Measurements from ENCODE around the gene SLC41A3.

- TF ChIP-seq, protein P1, sequence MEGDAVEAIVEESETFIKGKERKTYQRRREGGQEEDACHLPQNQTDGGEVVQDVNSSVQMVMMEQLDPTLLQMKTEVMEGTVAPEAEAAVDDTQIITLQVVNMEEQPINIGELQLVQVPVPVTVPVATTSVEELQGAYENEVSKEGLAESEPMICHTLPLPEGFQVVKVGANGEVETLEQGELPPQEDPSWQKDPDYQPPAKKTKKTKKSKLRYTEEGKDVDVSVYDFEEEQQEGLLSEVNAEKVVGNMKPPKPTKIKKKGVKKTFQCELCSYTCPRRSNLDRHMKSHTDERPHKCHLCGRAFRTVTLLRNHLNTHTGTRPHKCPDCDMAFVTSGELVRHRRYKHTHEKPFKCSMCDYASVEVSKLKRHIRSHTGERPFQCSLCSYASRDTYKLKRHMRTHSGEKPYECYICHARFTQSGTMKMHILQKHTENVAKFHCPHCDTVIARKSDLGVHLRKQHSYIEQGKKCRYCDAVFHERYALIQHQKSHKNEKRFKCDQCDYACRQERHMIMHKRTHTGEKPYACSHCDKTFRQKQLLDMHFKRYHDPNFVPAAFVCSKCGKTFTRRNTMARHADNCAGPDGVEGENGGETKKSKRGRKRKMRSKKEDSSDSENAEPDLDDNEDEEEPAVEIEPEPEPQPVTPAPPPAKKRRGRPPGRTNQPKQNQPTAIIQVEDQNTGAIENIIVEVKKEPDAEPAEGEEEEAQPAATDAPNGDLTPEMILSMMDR (IDR thresholded peaks at IDR 0.05; ENCODE audit: low read length): no peak
- TF ChIP-seq EZH2 (optimal IDR thresholded peaks at IDR 0.05; ENCODE audit: low read depth, low read length) (no peak), EZH2phosphoT487 (IDR thresholded peaks at IDR 0.05; ENCODE audit: low read length) (no peak)
Measured at GRCh38 chr3:126128504-126129397, 44.8 kb upstream of the SLC41A3 start.
